Small intestine (tissue), 7 donors: Measurements from ENCODE around the gene RASGRF1. TPM values are rescaled to one million over a fixed set of nuclear protein-coding genes. Genes with fewer than 3 reads are reported as not detected.

Experiments used
- DNase-seq, 2 donors: peaks; one replicate each; pipeline versions ENCODE4 v3.0.0 to v3.0.0-alpha.2; 2013
- FAIRE-seq: peaks from 2 replicates; lab custom pipeline; 2012; peaks lifted over from hg19 to GRCh38; lab: Jason Lieb, UNC
- H3K27ac ChIP-seq, 3 donors: one replicate each; pipeline ENCODE4 v1.5.1; 2013; ENCODE audit warnings: low read length in 2 of 3, mild to moderate bottlenecking in 2 of 3, control low read depth in 1 of 3, inconsistent platforms in 1 of 3, low read depth in 1 of 3, moderate library complexity in 1 of 3
- H3K27me3 ChIP-seq, 3 donors: one replicate each; pipeline ENCODE4 v1.6.1; 2013; ENCODE audit warnings: low read length in 3 of 3, inconsistent platforms in 1 of 3; ENCODE audit not compliant: control insufficient read depth in 3 of 3, insufficient read depth in 3 of 3
- H3K36me3 ChIP-seq, 3 donors: one replicate each; pipeline ENCODE4 v1.6.1; 2013; ENCODE audit warnings: low read length in 3 of 3, inconsistent platforms in 1 of 3, low read depth in 1 of 3, mild to moderate bottlenecking in 1 of 3, moderate library complexity in 1 of 3; ENCODE audit not compliant: control insufficient read depth in 3 of 3, insufficient read depth in 2 of 3
- H3K4me1 ChIP-seq, 3 donors: one replicate each; pipeline ENCODE4 v1.6.1; 2013; ENCODE audit warnings: low read length in 2 of 3, inconsistent platforms in 1 of 3, low read depth in 1 of 3, mild to moderate bottlenecking in 1 of 3, moderate library complexity in 1 of 3; ENCODE audit not compliant: control insufficient read depth in 3 of 3, insufficient read depth in 2 of 3
- H3K4me3 ChIP-seq, 3 donors: one replicate each; pipeline ENCODE4 v1.5.1; 2013; ENCODE audit warnings: low read length in 3 of 3, control low read depth in 1 of 3, inconsistent platforms in 1 of 3, low read depth in 1 of 3, mild to moderate bottlenecking in 1 of 3, moderate library complexity in 1 of 3
- H3K9me3 ChIP-seq, 2 donors: one replicate each; pipeline ENCODE4 v1.6.1; 2013; ENCODE audit warnings: low read depth in 1 of 2, low read length in 1 of 2; ENCODE audit not compliant: control insufficient read depth in 2 of 2, insufficient read depth in 1 of 2
- WGBS, 3 donors: extraction: QIAGEN DNeasy Blood & Tissue Kit; methylation state at CpG; one replicate each; pipeline ENCODE4 v1.1.7; 2013; 5-methylcytosine and 5-hydroxymethylcytosine counted together
- polyA plus RNA-seq, 4 donors: library from polyadenylated mRNA; stranded (reverse) in 3 of 4; unstranded in 1 of 4; fragments of 200-250 nt in 3 of 4; fragments of 120-200 nt in 1 of 4; gene quantifications; one replicate each; pipeline versions ENCODE4 v1.2.1 to v1.2.3, GENCODE V29; 2013
- donor health status: healthy with polysubstance abuse.
- donor health status: control.
- donor health status: control.
- donor health status: Bipolar disorder and iron deficiency.
- donor health status: healthy.

RASGRF1 gene
- polyA plus RNA-seq, 4 donors, result 0.10 to 0.49 TPM; not detected in 2

- 76 to 89% (median 88%) methylated on average over 12 of the region's 12 CpGs for WGBS, 3 donors
- Histone ChIP-seq H3K4me3 (no peak overlapping the region), H3K27ac (peak overlapping the region in 1 of 3 donors; percentile 11), H3K36me3 (peaks cover 0 to 51% (median 0%) of the 10 kb centered on the region in 3 donors), H3K9me3 (no peaks in the 10 kb centered on the region), H3K27me3 (no peaks in the 10 kb centered on the region), H3K4me1 (peaks cover 0 to 16% (median 2%) of the 10 kb centered on the region in 3 donors)
- FAIRE-seq (no peak), DNase-seq (no peak)
Measured at GRCh38 chr15:78915341-78916087, 175.1 kb downstream of the RASGRF1 start.

GRCh38 chr15:78914027-78914764, 176.4 kb downstream of the RASGRF1 start:
- no peak for FAIRE-seq
- H3K4me1 ChIP-seq, result peaks cover 0 to 16% (median 2%) of the 10 kb centered on the region in 3 donors
- peak; percentile 24 to 59 for DNase-seq
- H3K4me3 ChIP-seq, result no peak overlapping the region
- no peaks in the 10 kb centered on the region for H3K27me3 ChIP-seq
- H3K9me3 ChIP-seq, result no peaks in the 10 kb centered on the region
- peaks cover 0 to 57% (median 3%) of the 10 kb centered on the region in 3 donors for H3K36me3 ChIP-seq
- 42 to 70% (median 60%) methylated on average over 13 of the region's 13 CpGs for WGBS, 3 donors
- H3K27ac ChIP-seq, result no peak overlapping the region

GRCh38 chr15:78913012-78913411, 177.6 kb downstream of the RASGRF1 start:
- peaks cover 0 to 59% (median 3%) of the 10 kb centered on the region in 3 donors for H3K36me3 ChIP-seq
- H3K9me3 ChIP-seq, result no peaks in the 10 kb centered on the region
- H3K27ac ChIP-seq, result peak overlapping the region in 2 of 3 donors; percentile 47 to 57
- H3K4me1 ChIP-seq, result peaks cover 0 to 16% (median 2%) of the 10 kb centered on the region in 3 donors
- WGBS, 3 donors, result 35 to 77% (median 59%) methylated on average over 3 of the region's 3 CpGs
- DNase-seq (peak; percentile 46 to 82), FAIRE-seq (no peak)
- no peaks in the 10 kb centered on the region for H3K27me3 ChIP-seq
- H3K4me3 ChIP-seq, result no peak overlapping the region

- H3K36me3 ChIP-seq, result peaks cover 0 to 55% (median 3%) of the 10 kb centered on the region in 3 donors
Measured at GRCh38 chr15:78912316-78912715, 178.3 kb downstream of the RASGRF1 start.

GRCh38 chr15:78910271-78910670, 180.3 kb downstream of the RASGRF1 start:
- no peaks in the 10 kb centered on the region for H3K27me3 ChIP-seq
- H3K9me3 ChIP-seq, result no peaks in the 10 kb centered on the region
- 86 to 87% (median 86%) methylated on average over 7 of the region's 7 CpGs for WGBS, 3 donors
- H3K4me1 ChIP-seq, result peaks cover 0 to 12% (median 2%) of the 10 kb centered on the region in 3 donors
- no peak for DNase-seq
- H3K27ac ChIP-seq, result no peak overlapping the region
- no peak overlapping the region for H3K4me3 ChIP-seq
- no peak for FAIRE-seq
- peaks cover 3 to 56% (median 3%) of the 10 kb centered on the region in 3 donors for H3K36me3 ChIP-seq

More at GRCh38 chr15:78912316-78912715, 178.3 kb downstream of the RASGRF1 start:
- 79 to 89% (median 88%) methylated on average over 2 of the region's 2 CpGs for WGBS, 3 donors
- no peak overlapping the region for H3K4me3 ChIP-seq
- H3K27me3 ChIP-seq, result no peaks in the 10 kb centered on the region
- H3K4me1 ChIP-seq, result peaks cover 0 to 12% (median 2%) of the 10 kb centered on the region in 3 donors
- H3K27ac ChIP-seq, result peak overlapping the region in 2 of 3 donors; percentile 47 to 57
- no peak for DNase-seq
- H3K9me3 ChIP-seq, result no peaks in the 10 kb centered on the region
- no peak for FAIRE-seq

Other genes with a start within 250 kb of the RASGRF1 start
- 100 to 1,000 TPM; 157 to 357 (median 224) TPM for gene MORF4L1, start 217.9 kb downstream of the RASGRF1 start, polyA plus RNA-seq
- gene CTSH, start 145.7 kb downstream of the RASGRF1 start, polyA plus RNA-seq, result 100 to 1,000 TPM; 116 to 434 (median 167) TPM
- gene ANKRD34C, start 191.9 kb upstream of the RASGRF1 start, polyA plus RNA-seq, result under 1 TPM in 1 of 4 donors, not detected in 3; 0.01 TPM
- 100 to 1,000 TPM in 1 of 4 donors, 10 to 100 TPM in 3; 25.9 to 106 (median 44.8) TPM for gene TMED3, start 220.3 kb upstream of the RASGRF1 start, polyA plus RNA-seq